ENCODE results near the gene OSBPL8. TPM values are rescaled to one million over a fixed set of nuclear protein-coding genes. Genes with fewer than 3 reads are reported as not detected.
"Not testable (repeated sequence)": the region's sequence is repeated elsewhere in the genome, so short reads cannot be mapped to it uniquely, and the experiment has no call there.

OSBPL8 gene
- total RNA-seq, 4 donors from 2014 or later, result 39.0 to 69.3 (median 49.0) TPM

DNA sequence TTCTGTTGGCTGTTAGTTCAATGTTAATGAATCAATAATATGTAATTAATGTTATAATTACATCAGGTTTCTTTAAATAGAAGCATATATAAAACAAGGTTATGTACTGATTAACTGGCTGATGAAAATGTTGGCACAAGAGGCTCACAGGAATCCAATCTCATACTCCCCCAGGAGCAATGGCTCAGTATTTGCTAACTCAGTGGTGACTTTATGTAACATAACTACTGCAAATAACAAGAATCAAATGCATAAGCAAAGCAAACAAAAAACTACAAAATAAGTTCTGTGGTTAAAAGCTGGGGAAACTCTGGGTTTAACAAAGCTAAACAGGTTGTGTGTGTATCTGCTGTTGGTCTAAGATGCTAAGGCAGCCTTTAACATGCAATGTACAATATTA lies 183.6 kb downstream of the OSBPL8 start:
- H3K27ac ChIP-seq, result no peak overlapping the region
- H3K36me3 ChIP-seq, result peaks cover 0 to 49% (median 0%) of the 10 kb centered on the region in 3 donors
- H3K9me3 ChIP-seq, result no peaks in the 10 kb centered on the region
- no peaks in the 10 kb centered on the region for H3K27me3 ChIP-seq
- DNase-seq, result no peak
- no peak for TF ChIP-seq POLR2A (IDR thresholded peaks at IDR 0.05)
- TF ChIP-seq, protein P1, sequence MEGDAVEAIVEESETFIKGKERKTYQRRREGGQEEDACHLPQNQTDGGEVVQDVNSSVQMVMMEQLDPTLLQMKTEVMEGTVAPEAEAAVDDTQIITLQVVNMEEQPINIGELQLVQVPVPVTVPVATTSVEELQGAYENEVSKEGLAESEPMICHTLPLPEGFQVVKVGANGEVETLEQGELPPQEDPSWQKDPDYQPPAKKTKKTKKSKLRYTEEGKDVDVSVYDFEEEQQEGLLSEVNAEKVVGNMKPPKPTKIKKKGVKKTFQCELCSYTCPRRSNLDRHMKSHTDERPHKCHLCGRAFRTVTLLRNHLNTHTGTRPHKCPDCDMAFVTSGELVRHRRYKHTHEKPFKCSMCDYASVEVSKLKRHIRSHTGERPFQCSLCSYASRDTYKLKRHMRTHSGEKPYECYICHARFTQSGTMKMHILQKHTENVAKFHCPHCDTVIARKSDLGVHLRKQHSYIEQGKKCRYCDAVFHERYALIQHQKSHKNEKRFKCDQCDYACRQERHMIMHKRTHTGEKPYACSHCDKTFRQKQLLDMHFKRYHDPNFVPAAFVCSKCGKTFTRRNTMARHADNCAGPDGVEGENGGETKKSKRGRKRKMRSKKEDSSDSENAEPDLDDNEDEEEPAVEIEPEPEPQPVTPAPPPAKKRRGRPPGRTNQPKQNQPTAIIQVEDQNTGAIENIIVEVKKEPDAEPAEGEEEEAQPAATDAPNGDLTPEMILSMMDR (IDR thresholded peaks at IDR 0.05), result no peak
- H3K4me1 ChIP-seq, result no peaks in the 10 kb centered on the region
- no peak overlapping the region for H3K4me3 ChIP-seq

DNA sequence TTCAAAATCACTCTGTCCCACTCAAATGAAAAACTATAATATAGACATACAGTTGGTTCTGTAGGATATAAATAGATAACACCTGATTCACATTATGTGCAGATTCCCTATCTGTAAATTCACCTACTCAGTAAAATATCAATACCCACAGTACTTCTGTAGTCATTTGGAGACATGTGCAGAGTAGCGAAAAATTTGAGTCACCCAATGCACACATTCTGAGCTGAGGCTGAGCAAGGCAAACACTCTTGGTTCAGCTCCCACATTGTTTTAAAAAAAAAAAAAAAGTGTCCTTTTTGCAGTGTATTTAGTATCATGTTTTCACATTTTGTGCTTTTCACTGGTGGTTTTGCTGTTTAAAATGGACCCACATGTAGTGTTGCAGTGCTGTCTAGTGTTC lies 184.1 kb downstream of the OSBPL8 start:
- H3K4me1 ChIP-seq, result no peaks in the 10 kb centered on the region
- no peak overlapping the region for H3K4me3 ChIP-seq
- peaks cover 0 to 52% (median 0%) of the 10 kb centered on the region in 3 donors for H3K36me3 ChIP-seq
- DNase-seq, result no peak
- no peaks in the 10 kb centered on the region for H3K9me3 ChIP-seq
- H3K27me3 ChIP-seq, result no peaks in the 10 kb centered on the region
- H3K27ac ChIP-seq, result no peak overlapping the region
- TF ChIP-seq, protein P1 (IDR thresholded peaks at IDR 0.05), result no peak
- no peak for TF ChIP-seq POLR2A (IDR thresholded peaks at IDR 0.05)

DNA sequence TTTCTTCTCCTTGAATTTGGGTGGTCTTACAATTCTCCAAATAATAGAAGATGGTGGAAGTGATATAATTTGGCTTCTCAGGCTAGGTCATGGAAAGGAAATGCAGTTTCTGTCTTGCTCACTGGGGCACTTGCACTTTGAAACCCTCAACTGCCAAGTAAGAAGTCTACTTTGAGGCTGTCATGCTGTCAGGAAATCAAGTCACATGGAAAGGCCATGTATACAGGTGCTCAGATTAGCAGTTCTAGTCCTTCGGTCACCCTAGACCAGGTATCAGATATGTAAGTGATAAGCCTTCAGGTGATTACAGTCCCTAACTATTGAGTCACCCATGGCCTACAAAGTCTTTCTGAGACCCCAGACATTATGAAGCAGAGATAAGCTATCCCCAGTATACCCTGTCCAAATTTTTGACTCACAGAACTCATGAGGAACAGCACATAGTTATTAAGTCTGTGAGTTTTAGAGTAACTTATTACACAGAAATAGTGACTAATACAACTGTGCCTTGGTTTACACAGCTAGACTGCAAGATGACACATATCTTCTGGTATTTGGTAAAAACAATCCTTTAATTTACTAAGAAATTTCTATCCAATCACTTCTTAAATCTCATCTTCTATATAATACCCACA lies 185.1 kb downstream of the OSBPL8 start:
- H3K4me3 ChIP-seq, result no peak overlapping the region
- no peaks in the 10 kb centered on the region for H3K4me1 ChIP-seq
- TF ChIP-seq, protein P1 (IDR thresholded peaks at IDR 0.05), result no peak
- no peak for TF ChIP-seq POLR2A (IDR thresholded peaks at IDR 0.05)
- peaks cover 0 to 62% (median 0%) of the 10 kb centered on the region in 3 donors for H3K36me3 ChIP-seq
- no peaks in the 10 kb centered on the region for H3K9me3 ChIP-seq
- no peak overlapping the region for H3K27ac ChIP-seq
- no peaks in the 10 kb centered on the region for H3K27me3 ChIP-seq
- no peak for DNase-seq

DNA sequence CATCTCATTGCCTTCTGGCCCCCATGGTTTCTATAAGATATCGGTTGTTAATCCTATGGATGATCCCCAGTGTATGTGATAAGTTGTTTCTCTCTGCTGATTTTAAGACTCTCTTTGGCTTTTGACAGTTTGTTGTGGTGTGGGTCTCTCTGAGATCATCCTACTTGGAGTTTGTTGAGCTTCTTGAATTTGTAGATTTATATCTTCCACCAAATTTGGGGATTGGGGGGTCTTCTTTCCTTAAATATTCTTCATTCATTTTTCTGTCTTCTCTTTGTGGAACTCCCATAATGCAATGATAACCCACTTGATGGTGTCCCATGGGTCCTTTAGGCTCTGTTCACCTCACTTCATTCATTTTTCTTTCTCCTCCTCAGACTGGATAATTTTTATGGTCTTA lies 191.3 kb downstream of the OSBPL8 start:
- Histone ChIP-seq H3K27me3 (no peaks in the 10 kb centered on the region), H3K36me3 (peaks cover 0 to 73% (median 0%) of the 10 kb centered on the region in 3 donors), H3K9me3 (no peaks in the 10 kb centered on the region), H3K27ac (no peak overlapping the region), H3K4me1 (no peaks in the 10 kb centered on the region), H3K4me3 (no peak overlapping the region)
- TF ChIP-seq POLR2A (IDR thresholded peaks at IDR 0.05), result no peak
- TF ChIP-seq, protein P1 (IDR thresholded peaks at IDR 0.05), result no peak
- DNase-seq, result no peak

DNA sequence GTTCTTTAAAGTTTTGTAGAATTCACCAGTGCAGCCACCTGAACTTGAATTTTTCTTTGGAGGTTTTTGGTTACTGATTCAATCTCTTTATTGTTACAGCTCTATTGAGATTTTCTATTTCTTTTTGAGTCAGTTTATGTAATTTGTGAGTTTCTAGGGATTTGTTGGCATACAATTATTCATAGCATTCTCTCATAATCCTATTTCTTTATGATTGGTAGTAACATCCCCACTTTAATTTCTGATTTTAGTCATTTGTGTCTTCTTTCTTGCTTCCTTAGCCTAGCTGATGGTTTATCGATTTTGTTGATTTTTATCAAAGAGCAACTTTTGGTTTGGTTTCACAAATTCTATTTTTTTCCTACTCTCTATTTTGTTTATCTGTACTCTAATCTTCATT lies 193.4 kb downstream of the OSBPL8 start:
- Histone ChIP-seq H3K36me3 (peaks cover 0 to 66% (median 0%) of the 10 kb centered on the region in 3 donors), H3K27me3 (no peaks in the 10 kb centered on the region), H3K27ac (no peak overlapping the region), H3K4me3 (no peak overlapping the region), H3K9me3 (no peaks in the 10 kb centered on the region), H3K4me1 (no peaks in the 10 kb centered on the region)
- DNase-seq, result no peak
- TF ChIP-seq, protein P1 (IDR thresholded peaks at IDR 0.05), result no peak
- no peak for TF ChIP-seq POLR2A (IDR thresholded peaks at IDR 0.05)

DNA sequence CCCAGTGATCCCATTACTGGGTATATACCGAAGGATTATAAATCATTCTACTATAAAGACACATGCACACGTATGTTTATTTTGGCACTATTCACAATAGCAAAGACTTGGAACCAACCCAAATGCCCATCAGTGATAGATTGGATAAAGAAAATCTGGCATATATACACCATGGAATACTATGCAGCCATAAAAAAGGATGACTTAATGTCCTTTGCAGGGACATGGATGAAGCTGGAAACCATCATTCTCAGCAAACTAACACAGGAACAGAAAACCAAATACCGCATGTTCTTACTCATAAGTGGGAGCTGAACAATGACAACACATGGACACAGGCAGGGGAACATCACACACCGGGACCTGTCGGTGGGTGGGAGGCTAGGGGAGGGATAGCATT lies 195.4 kb downstream of the OSBPL8 start:
- not testable (repeated sequence) for H3K27ac ChIP-seq, H3K27me3 ChIP-seq, H3K4me3 ChIP-seq, H3K9me3 ChIP-seq, H3K4me1 ChIP-seq, DNase-seq
- H3K36me3 ChIP-seq, result peaks cover 0 to 53% (median 0%) of the 10 kb centered on the region in 3 donors

Measured in Peyer's patch (tissue), 4 donors.